ENCODE measurements around the gene NUDT6.
"Not testable (repeated sequence)": the region's sequence is repeated elsewhere in the genome, so short reads cannot be mapped to it uniquely, and the experiment has no call there.

The NUDT6 gene

GRCh38 chr4:122875949-122876348 lies 46.4 kb downstream of the NUDT6 start:
- no peak for DNase-seq

- DNase-seq, result no peak
Observed at GRCh38 chr4:122873821-122874593, 48.4 kb downstream of the NUDT6 start.

- no peak for DNase-seq
Observed at GRCh38 chr4:122873146-122873545, 49.3 kb downstream of the NUDT6 start.

- DNase-seq, result not testable (repeated sequence)
Observed at GRCh38 chr4:122868235-122868634, 54.2 kb downstream of the NUDT6 start.

- DNase-seq, result no peak
Observed at GRCh38 chr4:122865425-122865824, 57.0 kb downstream of the NUDT6 start.

GRCh38 chr4:122863639-122864038 lies 58.8 kb downstream of the NUDT6 start:
- no peak for DNase-seq

- no peak for DNase-seq
Observed at GRCh38 chr4:122861172-122861943, 61.0 kb downstream of the NUDT6 start.

- no peak for DNase-seq
Observed at GRCh38 chr4:122858705-122859104, 63.7 kb downstream of the NUDT6 start.

GRCh38 chr4:122857160-122857559 lies 65.2 kb downstream of the NUDT6 start:
- DNase-seq, result no peak

GRCh38 chr4:122855353-122855890 lies 67.0 kb downstream of the NUDT6 start:
- DNase-seq, result no peak

- no peak for DNase-seq
Observed at GRCh38 chr4:122854447-122855352, 67.7 kb downstream of the NUDT6 start.

- DNase-seq, result no peak
Observed at GRCh38 chr4:122851568-122851967, 70.8 kb downstream of the NUDT6 start.

GRCh38 chr4:122849789-122850188 lies 72.6 kb downstream of the NUDT6 start:
- not testable (repeated sequence) for DNase-seq

- no peak for DNase-seq
Observed at GRCh38 chr4:122847931-122848330, 74.5 kb downstream of the NUDT6 start.

GRCh38 chr4:122845760-122846159 lies 76.6 kb downstream of the NUDT6 start:
- no peak for DNase-seq

GRCh38 chr4:122845066-122845465 lies 77.3 kb downstream of the NUDT6 start:
- no peak for DNase-seq

GRCh38 chr4:122844391-122844790 lies 78.0 kb downstream of the NUDT6 start:
- not testable (repeated sequence) for DNase-seq

GRCh38 chr4:122842984-122843531 lies 79.3 kb downstream of the NUDT6 start:
- no peak for DNase-seq
